Measurements from ENCODE around the gene PIK3R5.

The PIK3R5 gene

GRCh38 chr17:8941520-8941919 is 24.0 kb downstream of the PIK3R5 start:
- Mint-ChIP-seq H3K4me3 (no peak overlapping the region), H3K36me3 (ENCODE audit: low read depth) (no peaks in the 10 kb centered on the region), H3K27ac (no peak overlapping the region), H3K4me1 (peaks cover 10% of the 10 kb centered on the region), H3K27me3 (ENCODE audit: low read depth, poor library complexity) (peaks cover 35% of the 10 kb centered on the region), H3K9me3 (peaks cover 19% of the 10 kb centered on the region)
- no peak for TF ChIP-seq CTCF (IDR thresholded peaks at IDR 0.05)
- no peak for DNase-seq

- Mint-ChIP-seq H3K4me1 (peaks cover 10% of the 10 kb centered on the region), H3K36me3 (ENCODE audit: low read depth) (no peaks in the 10 kb centered on the region), H3K4me3 (no peak overlapping the region), H3K9me3 (peaks cover 24% of the 10 kb centered on the region), H3K27me3 (ENCODE audit: low read depth, poor library complexity) (peaks cover 31% of the 10 kb centered on the region), H3K27ac (no peak overlapping the region)
- no peak for TF ChIP-seq CTCF (IDR thresholded peaks at IDR 0.05)
- DNase-seq: no peak
Observed at GRCh38 chr17:8940866-8941471, 24.5 kb downstream of the PIK3R5 start.

DNA sequence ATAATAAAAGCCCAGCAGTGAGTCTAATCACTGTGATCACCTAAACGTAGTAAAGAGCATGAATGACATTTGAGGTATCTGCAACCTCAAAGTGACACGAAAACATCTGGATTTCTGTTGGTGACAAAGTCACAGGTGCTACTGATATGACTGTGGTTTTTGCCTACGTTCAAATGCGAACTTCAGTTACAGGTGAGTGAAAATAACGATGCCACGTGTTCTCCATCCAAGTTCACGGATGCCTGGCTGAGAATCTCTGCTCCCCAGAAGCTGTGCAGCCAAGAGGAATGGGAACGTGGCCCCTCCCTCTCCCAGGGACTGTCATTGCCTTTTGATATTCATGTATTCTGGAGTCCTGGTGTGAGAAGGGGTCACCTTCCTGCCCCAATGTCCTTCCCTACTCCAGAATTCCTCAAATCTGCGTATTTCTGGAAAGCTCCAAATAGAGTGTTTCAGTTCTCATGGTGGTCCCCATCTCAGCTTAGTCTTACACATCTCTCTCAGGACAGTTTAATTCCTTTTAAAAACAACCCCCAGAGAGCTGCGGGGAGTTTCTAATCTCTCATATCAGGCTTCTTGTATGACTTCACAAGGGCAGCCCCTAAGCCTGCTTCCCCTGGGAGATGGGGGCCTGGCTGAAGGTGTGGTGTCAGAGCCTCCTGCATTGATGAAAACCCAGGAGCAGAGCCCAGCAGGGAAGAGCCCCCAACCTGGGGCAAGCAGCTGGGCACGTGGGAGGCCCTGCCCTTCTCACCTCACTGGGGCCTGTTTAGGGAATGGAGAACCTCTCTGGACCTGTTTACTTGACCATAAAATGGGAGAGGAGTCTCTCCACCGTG is 25.8 kb downstream of the PIK3R5 start:
- H3K4me1 Mint-ChIP-seq: peaks cover 15% of the 10 kb centered on the region
- H3K27me3 Mint-ChIP-seq (ENCODE audit: low read depth, poor library complexity): peaks cover 32% of the 10 kb centered on the region
- no peak overlapping the region for H3K4me3 Mint-ChIP-seq
- peaks cover 30% of the 10 kb centered on the region for H3K9me3 Mint-ChIP-seq
- H3K27ac Mint-ChIP-seq: no peak overlapping the region
- no peak for DNase-seq
- H3K36me3 Mint-ChIP-seq (ENCODE audit: low read depth): no peaks in the 10 kb centered on the region
- TF ChIP-seq CTCF (IDR thresholded peaks at IDR 0.05): no peak

- H3K9me3 Mint-ChIP-seq: peaks cover 30% of the 10 kb centered on the region
- peaks cover 15% of the 10 kb centered on the region for H3K4me1 Mint-ChIP-seq
- H3K27ac Mint-ChIP-seq: no peak overlapping the region
- peaks cover 33% of the 10 kb centered on the region for H3K27me3 Mint-ChIP-seq (ENCODE audit: low read depth, poor library complexity)
- DNase-seq: no peak
- H3K4me3 Mint-ChIP-seq: no peak overlapping the region
- no peaks in the 10 kb centered on the region for H3K36me3 Mint-ChIP-seq (ENCODE audit: low read depth)
- TF ChIP-seq CTCF (IDR thresholded peaks at IDR 0.05): no peak
Observed at GRCh38 chr17:8938933-8939332, 26.6 kb downstream of the PIK3R5 start.

DNA sequence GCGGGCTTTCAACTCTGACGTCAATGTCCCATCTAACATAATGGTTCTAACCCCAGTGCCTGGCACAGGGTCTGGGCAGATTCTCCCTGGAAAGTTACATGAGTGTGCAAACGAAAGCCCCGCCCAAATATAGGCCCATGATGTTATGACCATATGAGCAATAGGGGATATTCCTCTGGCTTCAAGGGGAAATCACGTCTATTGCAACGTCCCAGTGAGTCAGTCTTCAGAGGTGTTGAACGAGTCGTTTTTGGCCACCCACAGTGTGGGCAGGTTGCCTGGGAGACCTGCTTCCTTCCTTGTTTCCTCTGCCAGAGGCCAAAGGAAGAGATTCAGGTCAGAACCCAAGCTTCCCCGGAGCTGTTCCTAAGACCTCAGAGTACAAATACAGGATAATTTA is 30.3 kb downstream of the PIK3R5 start:
- no peak for DNase-seq
- no peaks in the 10 kb centered on the region for H3K36me3 Mint-ChIP-seq (ENCODE audit: low read depth)
- no peak for TF ChIP-seq CTCF (IDR thresholded peaks at IDR 0.05)
- H3K27me3 Mint-ChIP-seq (ENCODE audit: low read depth, poor library complexity): peaks cover 27% of the 10 kb centered on the region
- no peak overlapping the region for H3K27ac Mint-ChIP-seq
- H3K9me3 Mint-ChIP-seq: peaks cover 46% of the 10 kb centered on the region
- H3K4me3 Mint-ChIP-seq: no peak overlapping the region
- peaks cover 13% of the 10 kb centered on the region for H3K4me1 Mint-ChIP-seq

Measured in nephron progenitor cell (in vitro differentiated cells).